ENCODE measurements around the gene KLRG1. TPM values are rescaled to one million over a fixed set of nuclear protein-coding genes. Genes with fewer than 3 reads are reported as not detected.

The KLRG1 gene
- total and polyA plus RNA-seq, 2 donors (not counting 1 experiment from before 2014, with no cell fraction given): 3.7 to 3.9 TPM

GRCh38 chr12:9040484-9041186 lies 51.3 kb downstream of the KLRG1 start:
- DNase-seq: no peak
- POLR2A ChIA-PET: no interaction called here
- TF ChIP-seq CTCF (IDR thresholded peaks at IDR 0.05) (no peak), EZH2 (IDR thresholded peaks at IDR 0.05; ENCODE audit: borderline replicate concordance, insufficient read depth, low read depth, low read length, poor library complexity, severe bottlenecking) (no peak)
- Histone ChIP-seq H4K20me1 (ENCODE audit: control insufficient read depth, insufficient read depth, low read length, poor library complexity, severe bottlenecking) (no peaks in the 10 kb centered on the region), H3K9me3 (ENCODE audit: control extremely low read depth in 1 of 3, control insufficient read depth in 2 of 3, insufficient read depth in 1 of 3, low read length in 2 of 3) (no peaks in the 10 kb centered on the region), H3K79me2 (ENCODE audit: control insufficient read depth, insufficient read depth, low read length) (no peaks in the 10 kb centered on the region), H3K4me2 (replicated peaks; ENCODE audit: low read depth, low read length, poor library complexity, severe bottlenecking) (no peak overlapping the region), H3K4me3 (ENCODE audit: control extremely low read depth in 1 of 5, extremely low read depth in 1 of 5, insufficient read depth in 1 of 5, low read depth in 2 of 5, low read length in 4 of 5) (no peak overlapping the region), H3K4me1 (ENCODE audit: control insufficient read depth in 2 of 2, insufficient read depth in 2 of 2, low read length in 2 of 2) (no peaks in the 10 kb centered on the region), H3K27me3 (replicated peaks in 1 of 4; ENCODE audit: control extremely low read depth in 1 of 4, control insufficient read depth in 3 of 4, insufficient read depth in 4 of 4, low read length in 3 of 4) (no peaks in the 10 kb centered on the region), H3K9ac (ENCODE audit: low read length) (no peak overlapping the region), H3K36me3 (replicated peaks in 1 of 2; ENCODE audit: control extremely low read depth in 1 of 2, control insufficient read depth in 1 of 2, extremely low read depth in 1 of 2, insufficient read depth in 2 of 2, low read length in 1 of 2) (no peaks in the 10 kb centered on the region), H2AFZ (ENCODE audit: insufficient read depth, low read depth, low read length, poor library complexity, severe bottlenecking) (no peak overlapping the region), H3K27ac (ENCODE audit: low read length in 2 of 2) (no peak overlapping the region)
- H3K4me1 Mint-ChIP-seq: no peaks in the 10 kb centered on the region
- intact Hi-C loops (cut with micrococcal nuclease): no loop called here
- no peaks in the 10 kb centered on the region for H3K9me3 Mint-ChIP-seq (ENCODE audit: insufficient read depth)
- 98% methylated on average over 4 of the region's 5 CpGs for WGBS (ENCODE audit: insufficient coverage)
- H3K27ac Mint-ChIP-seq: no peak overlapping the region
- H3K27me3 Mint-ChIP-seq: peaks cover 4% of the 10 kb centered on the region
- no peak overlapping the region for H3K4me3 Mint-ChIP-seq
- ATAC-seq (ENCODE audit: low read depth): no peak
- CTCF ChIA-PET: interaction anchor here (0.6 to 2.2 kb wide), 5 partner anchors 9 to 496 kb away, joined by 3 to 14 read pairs (median 5); no protein-coding TSS in a partner anchor

GRCh38 chr12:9041321-9041720 lies 52.0 kb downstream of the KLRG1 start:
- WGBS (ENCODE audit: insufficient coverage): no CpG with 5 or more reads among the region's 1 CpG
- H3K4me1 Mint-ChIP-seq: no peaks in the 10 kb centered on the region
- ATAC-seq (ENCODE audit: low read depth) (no peak), DNase-seq (no peak)
- Histone ChIP-seq H3K36me3 (replicated peaks in 1 of 2; ENCODE audit: control extremely low read depth in 1 of 2, control insufficient read depth in 1 of 2, extremely low read depth in 1 of 2, insufficient read depth in 2 of 2, low read length in 1 of 2) (no peaks in the 10 kb centered on the region), H2AFZ (ENCODE audit: insufficient read depth, low read depth, low read length, poor library complexity, severe bottlenecking) (no peak overlapping the region), H3K9me3 (ENCODE audit: control extremely low read depth in 1 of 3, control insufficient read depth in 2 of 3, insufficient read depth in 1 of 3, low read length in 2 of 3) (peaks cover 0 to 1% (median 0%) of the 10 kb centered on the region in 3 donors), H3K4me2 (replicated peaks; ENCODE audit: low read depth, low read length, poor library complexity, severe bottlenecking) (no peak overlapping the region), H3K4me1 (ENCODE audit: control insufficient read depth in 2 of 2, insufficient read depth in 2 of 2, low read length in 2 of 2) (no peaks in the 10 kb centered on the region), H3K27me3 (replicated peaks in 1 of 4; ENCODE audit: control extremely low read depth in 1 of 4, control insufficient read depth in 3 of 4, insufficient read depth in 4 of 4, low read length in 3 of 4) (no peaks in the 10 kb centered on the region), H3K27ac (ENCODE audit: low read length in 2 of 2) (no peak overlapping the region), H3K79me2 (ENCODE audit: control insufficient read depth, insufficient read depth, low read length) (no peaks in the 10 kb centered on the region), H4K20me1 (ENCODE audit: control insufficient read depth, insufficient read depth, low read length, poor library complexity, severe bottlenecking) (no peaks in the 10 kb centered on the region), H3K9ac (ENCODE audit: low read length) (no peak overlapping the region), H3K4me3 (ENCODE audit: control extremely low read depth in 1 of 5, extremely low read depth in 1 of 5, insufficient read depth in 1 of 5, low read depth in 2 of 5, low read length in 4 of 5) (no peak overlapping the region)
- ChIA-PET CTCF (interaction anchor here (0.5 to 2.2 kb wide), 5 partner anchors 9 to 497 kb away, joined by 3 to 14 read pairs (median 5); no protein-coding TSS in a partner anchor), POLR2A (no interaction called here)
- H3K27ac Mint-ChIP-seq: no peak overlapping the region
- intact Hi-C loops (cut with micrococcal nuclease): no loop called here
- no peaks in the 10 kb centered on the region for H3K9me3 Mint-ChIP-seq (ENCODE audit: insufficient read depth)
- H3K4me3 Mint-ChIP-seq: no peak overlapping the region
- TF ChIP-seq CTCF (IDR thresholded peaks at IDR 0.05): no peak
- peaks cover 4% of the 10 kb centered on the region for H3K27me3 Mint-ChIP-seq
